Mesenchymal stem cell (in vitro differentiated cells and primary cell): ENCODE data around the gene TTLL11.
A peak's percentile ranks its signal among the peaks of the same experiment; 100 is the strongest.

Experiments
- DNase-seq: peaks from one replicate; pipeline ENCODE4 v3.0.0-alpha.2; 2013
- H2AFZ ChIP-seq: one replicate; pipeline ENCODE4 v1.6.1; 2013; ENCODE audit warnings: low read depth, mild to moderate bottlenecking, control low read depth, inconsistent platforms, low read length, moderate library complexity
- H2AK5ac ChIP-seq: 2 replicates; pipeline ENCODE4 v1.6.1; 2013; ENCODE audit warnings: low read length, moderate library complexity, mild to moderate bottlenecking, inconsistent platforms; ENCODE audit not compliant: severe bottlenecking
- H2BK120ac ChIP-seq: one replicate; pipeline ENCODE4 v1.6.1; 2013; ENCODE audit warnings: low read depth, mild to moderate bottlenecking, inconsistent platforms, low read length, moderate library complexity
- H2BK12ac ChIP-seq, 2 experiments: one replicate each; pipeline ENCODE4 v1.6.1; 2013; ENCODE audit warnings: inconsistent platforms in 2 of 2, low read length in 2 of 2, mild to moderate bottlenecking in 2 of 2, moderate library complexity in 2 of 2, control low read depth in 1 of 2
- H2BK15ac ChIP-seq: one replicate; pipeline ENCODE4 v1.6.1; 2013; ENCODE audit warnings: mild to moderate bottlenecking, low read depth, inconsistent platforms; ENCODE audit not compliant: poor library complexity, severe bottlenecking
- H2BK5ac ChIP-seq: 2 replicates; pipeline ENCODE4 v1.6.1; 2013; ENCODE audit warnings: low read depth, mild to moderate bottlenecking, low read length, control low read depth, inconsistent platforms; ENCODE audit not compliant: poor library complexity, severe bottlenecking
- H3K14ac ChIP-seq, 2 experiments: one replicate each; pipeline ENCODE4 v1.6.1; 2013; ENCODE audit warnings: inconsistent platforms in 2 of 2, low read length in 2 of 2, control low read depth in 1 of 2, mild to moderate bottlenecking in 1 of 2, moderate library complexity in 1 of 2
- H3K18ac ChIP-seq, 2 experiments: one replicate each; pipeline ENCODE4 v1.6.1; 2013; ENCODE audit warnings: inconsistent platforms in 2 of 2, low read length in 2 of 2, control low read depth in 1 of 2, low read depth in 1 of 2, mild to moderate bottlenecking in 1 of 2
- H3K23ac ChIP-seq, 2 experiments: one replicate each; pipeline ENCODE4 v1.6.1; 2013; ENCODE audit warnings: inconsistent platforms in 2 of 2, low read length in 2 of 2, mild to moderate bottlenecking in 2 of 2, moderate library complexity in 2 of 2, control low read depth in 1 of 2
- H3K27ac ChIP-seq: 2 replicates; pipeline ENCODE4 v1.5.1; 2013; ENCODE audit warnings: mild to moderate bottlenecking, moderate library complexity, low read length, control low read depth, inconsistent platforms; ENCODE audit not compliant: poor library complexity, severe bottlenecking
- H3K27me3 ChIP-seq, 2 experiments: 2 replicates each; pipeline versions ENCODE4 v1.6.1 to v1.7.0; 2013; ENCODE audit warnings: low read length in 2 of 2, mild to moderate bottlenecking in 2 of 2, moderate library complexity in 2 of 2, control low read depth in 1 of 2, inconsistent platforms in 1 of 2; ENCODE audit not compliant: control insufficient read depth in 1 of 2, insufficient read depth in 1 of 2
- H3K36me3 ChIP-seq, 2 experiments: 2 replicates each; pipeline versions ENCODE4 v1.6.1 to v1.7.0; 2013; ENCODE audit warnings: low read length in 2 of 2, control low read depth in 1 of 2, inconsistent platforms in 1 of 2, low read depth in 1 of 2, mild to moderate bottlenecking in 1 of 2; ENCODE audit not compliant: insufficient read depth in 2 of 2, control insufficient read depth in 1 of 2
- H3K4ac ChIP-seq, 2 experiments: one replicate each; pipeline ENCODE4 v1.6.1; 2013; ENCODE audit warnings: inconsistent platforms in 2 of 2, low read length in 2 of 2, mild to moderate bottlenecking in 2 of 2, moderate library complexity in 2 of 2, control low read depth in 1 of 2, low read depth in 1 of 2
- H3K4me1 ChIP-seq: 2 replicates; pipeline ENCODE4 v1.6.1; 2013; ENCODE audit warnings: low read depth, low read length, control low read depth; ENCODE audit not compliant: control insufficient read depth, insufficient read depth
- H3K4me2 ChIP-seq: 2 replicates; pipeline ENCODE4 v1.6.1; 2013; ENCODE audit warnings: low read length, mild to moderate bottlenecking, inconsistent platforms; ENCODE audit not compliant: poor library complexity, severe bottlenecking
- H3K4me3 ChIP-seq, 2 experiments: 2 replicates each; pipeline versions ENCODE4 v1.5.1 to v1.7.0; 2013; ENCODE audit warnings: low read length in 2 of 2, mild to moderate bottlenecking in 2 of 2, control low read depth in 1 of 2, low read depth in 1 of 2; ENCODE audit not compliant: insufficient read depth in 1 of 2
- H3K79me1 ChIP-seq: replicated peaks from 2 replicates; pipeline ENCODE4 v1.6.1; 2013; ENCODE audit warnings: mild to moderate bottlenecking, control low read depth, low read length, inconsistent platforms; ENCODE audit not compliant: poor library complexity, severe bottlenecking
- H3K9ac ChIP-seq: 2 replicates; pipeline ENCODE4 v1.7.0; 2013; ENCODE audit warnings: mild to moderate bottlenecking, low read length, moderate library complexity
- H3K9me3 ChIP-seq: 2 replicates; pipeline ENCODE4 v1.7.0; 2013; ENCODE audit warnings: mild to moderate bottlenecking, low read length; ENCODE audit not compliant: control insufficient read depth
- H4K8ac ChIP-seq: one replicate; pipeline ENCODE4 v1.6.1; 2013; ENCODE audit warnings: inconsistent platforms, mild to moderate bottlenecking, low read length, moderate library complexity
- H4K91ac ChIP-seq: one replicate; pipeline ENCODE4 v1.6.1; 2013; ENCODE audit warnings: mild to moderate bottlenecking, low read length, inconsistent platforms
- WGBS: methylation state at CpG from one replicate; pipeline ENCODE4 v1.1.7; 2013; ENCODE audit warnings: mixed read lengths; 5-methylcytosine and 5-hydroxymethylcytosine counted together

The TTLL11 gene

GRCh38 chr9:121840838-121841760 lies 252.0 kb downstream of the TTLL11 start:
- Histone ChIP-seq H3K23ac (no peak overlapping the region), H3K4ac (no peak overlapping the region)
- WGBS, result 87% methylated on average over 19 of the region's 20 CpGs

GRCh38 chr9:121839726-121840500 lies 253.2 kb downstream of the TTLL11 start:
- no peak overlapping the region for H4K91ac ChIP-seq
- no peak overlapping the region for H2BK5ac ChIP-seq
- WGBS, result 93% methylated on average over 15 of the region's 16 CpGs
- H3K9ac ChIP-seq, result no peak overlapping the region
- peaks cover 5% of the 10 kb centered on the region for H3K4me1 ChIP-seq
- no peak overlapping the region for H2AFZ ChIP-seq
- H2BK120ac ChIP-seq, result no peak overlapping the region
- H3K27ac ChIP-seq, result no peak overlapping the region
- H3K18ac ChIP-seq, result no peak overlapping the region
- no peaks in the 10 kb centered on the region for H3K9me3 ChIP-seq
- H3K23ac ChIP-seq, result no peak overlapping the region
- peaks cover 0 to 4% of the 10 kb centered on the region in 2 experiments for H3K36me3 ChIP-seq
- peaks cover 4 to 11% of the 10 kb centered on the region in 2 experiments for H3K27me3 ChIP-seq
- no peak overlapping the region for H3K4ac ChIP-seq
- H2BK15ac ChIP-seq, result no peak overlapping the region
- no peak overlapping the region for H3K4me3 ChIP-seq
- no peak overlapping the region for H3K14ac ChIP-seq
- H2BK12ac ChIP-seq, result no peak overlapping the region
- H2AK5ac ChIP-seq, result no peak overlapping the region
- H3K4me2 ChIP-seq, result no peak overlapping the region
- no peaks in the 10 kb centered on the region for H3K79me1 ChIP-seq
- H4K8ac ChIP-seq, result no peak overlapping the region
- DNase-seq, result no peak

More at GRCh38 chr9:121840838-121841760, 252.0 kb downstream of the TTLL11 start:
- H2BK12ac ChIP-seq, result no peak overlapping the region
- no peak overlapping the region for H2BK120ac ChIP-seq
- no peak overlapping the region for H4K8ac ChIP-seq
- H2AK5ac ChIP-seq, result no peak overlapping the region
- DNase-seq, result peak; percentile 31
- H3K18ac ChIP-seq, result no peak overlapping the region
- H3K9me3 ChIP-seq, result no peaks in the 10 kb centered on the region
- no peak overlapping the region for H3K27ac ChIP-seq
- H3K14ac ChIP-seq, result peak overlapping the region in 1 of 2 experiments; percentile 46
- H2BK15ac ChIP-seq, result peak overlapping the region; percentile 29
- H3K36me3 ChIP-seq, result peaks cover 0 to 4% of the 10 kb centered on the region in 2 experiments
- H4K91ac ChIP-seq, result no peak overlapping the region
- H3K9ac ChIP-seq, result no peak overlapping the region
- peaks cover 4 to 11% of the 10 kb centered on the region in 2 experiments for H3K27me3 ChIP-seq
- peaks cover 5% of the 10 kb centered on the region for H3K4me1 ChIP-seq
- no peak overlapping the region for H3K4me3 ChIP-seq
- H3K79me1 ChIP-seq, result no peaks in the 10 kb centered on the region
- H3K4me2 ChIP-seq, result no peak overlapping the region
- no peak overlapping the region for H2BK5ac ChIP-seq
- H2AFZ ChIP-seq, result no peak overlapping the region

GRCh38 chr9:121838746-121839669 lies 254.1 kb downstream of the TTLL11 start:
- DNase-seq, result no peak
- no peak overlapping the region for H2BK5ac ChIP-seq
- H3K9ac ChIP-seq, result no peak overlapping the region
- H3K4me3 ChIP-seq, result no peak overlapping the region
- H3K18ac ChIP-seq, result no peak overlapping the region
- H2AFZ ChIP-seq, result no peak overlapping the region
- H3K27me3 ChIP-seq, result peaks cover 4 to 11% of the 10 kb centered on the region in 2 experiments
- no peak overlapping the region for H4K91ac ChIP-seq
- H3K4me2 ChIP-seq, result no peak overlapping the region
- H3K27ac ChIP-seq, result no peak overlapping the region
- H3K4me1 ChIP-seq, result peaks cover 5% of the 10 kb centered on the region
- no peaks in the 10 kb centered on the region for H3K79me1 ChIP-seq
- H3K4ac ChIP-seq, result no peak overlapping the region
- 87% methylated on average over 23 of the region's 23 CpGs for WGBS
- H2BK15ac ChIP-seq, result no peak overlapping the region
- no peak overlapping the region for H3K23ac ChIP-seq
- H2AK5ac ChIP-seq, result no peak overlapping the region
- peaks cover 0 to 4% of the 10 kb centered on the region in 2 experiments for H3K36me3 ChIP-seq
- no peak overlapping the region for H3K14ac ChIP-seq
- H2BK120ac ChIP-seq, result no peak overlapping the region
- H2BK12ac ChIP-seq, result no peak overlapping the region
- H4K8ac ChIP-seq, result no peak overlapping the region
- no peaks in the 10 kb centered on the region for H3K9me3 ChIP-seq
